ENCODE data around the gene PRSS56.
"Not testable (repeated sequence)": the region's sequence is repeated elsewhere in the genome, so short reads cannot be mapped to it uniquely, and the experiment has no call there.

The PRSS56 gene

DNA sequence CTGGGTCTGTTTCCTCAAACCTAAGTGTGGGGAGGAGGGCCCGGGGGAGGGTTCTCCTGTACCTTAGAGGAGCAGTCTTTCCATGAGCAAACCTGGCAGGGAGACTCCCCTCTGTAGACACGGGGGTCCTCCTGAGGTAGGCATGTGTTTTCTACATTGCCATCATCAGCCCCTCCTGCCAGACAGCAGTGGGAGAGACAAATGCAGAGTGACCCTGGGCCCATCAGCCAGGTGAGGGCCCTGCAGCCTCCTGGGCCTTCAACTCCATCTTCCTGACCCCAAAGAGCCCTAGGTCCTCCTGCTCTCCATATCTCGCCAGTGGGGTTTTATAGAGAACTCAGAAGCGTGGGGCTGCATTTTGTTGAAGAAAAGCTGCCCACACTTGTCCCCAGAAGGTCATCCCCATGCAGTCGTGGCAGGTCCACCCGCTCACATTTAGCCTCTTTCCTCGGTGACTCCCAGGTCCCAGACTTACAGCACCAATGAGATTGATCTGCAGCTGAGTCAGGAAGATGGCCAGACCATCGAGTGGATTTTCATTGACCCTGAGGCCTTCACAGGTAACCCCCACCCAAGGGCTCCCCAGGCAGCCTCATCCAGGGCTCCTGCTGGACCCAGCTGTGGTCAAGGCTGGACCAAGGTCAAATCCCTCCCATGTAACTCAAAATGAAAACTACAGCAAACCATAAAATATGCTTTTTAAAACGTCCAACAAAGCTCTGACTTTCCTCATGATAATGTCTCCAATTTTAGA is 21.9 kb downstream of the PRSS56 start:
- DNase-seq (ENCODE audit: low spot score) = no peak

DNA sequence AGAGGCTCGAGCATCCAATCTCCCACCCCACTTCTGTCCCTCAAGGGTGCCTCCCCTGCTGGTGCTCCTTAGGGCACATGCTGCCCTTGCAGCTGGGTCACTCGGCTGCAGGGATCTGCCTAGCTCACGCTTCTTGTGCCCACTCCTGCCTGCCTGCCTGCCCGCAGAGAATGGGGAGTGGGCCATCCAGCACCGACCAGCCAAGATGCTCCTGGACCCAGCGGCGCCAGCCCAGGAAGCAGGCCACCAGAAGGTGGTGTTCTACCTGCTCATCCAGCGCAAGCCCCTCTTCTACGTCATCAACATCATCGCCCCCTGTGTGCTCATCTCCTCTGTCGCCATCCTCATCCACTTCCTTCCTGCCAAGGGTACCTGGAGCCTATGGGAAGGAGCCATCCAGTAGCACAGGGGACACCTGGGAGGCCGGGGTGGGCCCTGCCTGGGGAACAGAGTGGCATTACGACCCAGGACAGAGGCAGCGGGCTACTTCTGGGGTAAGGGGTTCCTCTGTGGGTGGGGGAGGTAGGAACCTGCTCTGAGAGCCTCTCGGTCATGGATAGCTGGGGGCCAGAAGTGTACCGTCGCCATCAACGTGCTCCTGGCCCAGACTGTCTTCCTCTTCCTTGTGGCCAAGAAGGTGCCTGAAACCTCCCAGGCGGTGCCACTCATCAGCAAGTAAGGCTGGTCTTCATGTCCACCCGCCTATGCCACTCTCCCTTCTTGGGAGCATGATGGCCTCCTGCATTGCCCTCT is 22.7 kb downstream of the PRSS56 start:
- no peak for DNase-seq (ENCODE audit: low spot score)

DNA sequence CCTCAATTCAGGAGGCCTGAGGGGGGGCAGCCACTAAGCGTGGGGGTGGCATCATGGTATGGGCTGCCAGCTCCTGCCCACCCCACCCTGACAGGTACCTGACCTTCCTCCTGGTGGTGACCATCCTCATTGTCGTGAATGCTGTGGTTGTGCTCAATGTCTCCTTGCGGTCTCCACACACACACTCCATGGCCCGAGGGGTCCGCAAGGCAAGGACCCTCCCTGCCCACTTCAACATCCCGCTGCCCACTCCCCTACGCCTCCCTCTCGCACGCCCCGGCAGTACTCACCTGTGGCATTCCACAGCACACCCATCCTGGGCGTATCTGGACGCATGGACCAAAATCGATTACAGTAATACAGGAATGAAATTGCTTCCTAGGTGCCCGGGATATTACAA is 23.3 kb downstream of the PRSS56 start:
- DNase-seq (ENCODE audit: low spot score) = no peak

DNA sequence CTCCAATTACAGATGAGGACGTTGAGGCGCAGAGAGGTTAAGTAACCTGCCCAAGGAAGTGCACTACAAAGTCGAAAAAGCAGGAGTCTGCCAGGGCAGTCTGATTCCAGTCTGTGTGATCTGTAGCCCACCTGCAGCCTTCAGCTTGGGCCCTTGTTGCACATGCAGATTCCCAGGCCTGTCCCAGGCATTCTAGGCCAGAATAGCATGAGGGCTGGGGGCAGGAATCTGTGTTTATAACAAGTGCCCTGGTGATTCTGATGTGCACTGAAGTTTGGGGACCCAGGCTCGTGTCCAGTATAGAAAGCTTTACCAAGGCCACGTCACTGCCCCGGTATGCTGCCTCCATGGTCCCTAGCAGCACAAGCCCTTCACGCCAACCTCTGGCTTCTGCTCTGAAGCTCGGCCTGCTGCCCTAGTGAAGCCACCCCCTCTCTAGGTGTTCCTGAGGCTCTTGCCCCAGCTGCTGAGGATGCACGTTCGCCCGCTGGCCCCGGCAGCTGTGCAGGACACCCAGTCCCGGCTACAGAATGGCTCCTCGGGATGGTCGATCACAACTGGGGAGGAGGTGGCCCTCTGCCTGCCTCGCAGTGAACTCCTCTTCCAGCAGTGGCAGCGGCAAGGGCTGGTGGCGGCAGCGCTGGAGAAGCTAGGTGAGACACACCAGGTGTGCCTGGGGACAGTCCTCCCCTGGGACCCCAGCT is 23.9 kb downstream of the PRSS56 start:
- no peak for DNase-seq (ENCODE audit: low spot score)

DNA sequence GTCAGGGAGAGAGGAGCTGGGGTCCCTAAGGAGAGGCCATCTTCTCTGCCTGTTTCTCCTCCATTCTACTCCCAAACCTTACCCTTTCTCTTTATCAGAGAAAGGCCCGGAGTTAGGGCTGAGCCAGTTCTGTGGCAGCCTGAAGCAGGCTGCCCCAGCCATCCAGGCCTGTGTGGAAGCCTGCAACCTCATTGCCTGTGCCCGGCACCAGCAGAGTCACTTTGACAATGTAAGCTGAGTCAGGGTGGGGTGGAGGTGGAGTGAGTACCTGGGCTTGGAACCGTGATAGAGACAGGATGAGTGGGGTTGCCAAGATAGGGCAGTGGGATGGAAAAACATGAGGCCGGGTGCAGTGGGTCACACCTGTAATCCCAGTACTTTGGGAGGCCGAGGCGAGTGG is 24.5 kb downstream of the PRSS56 start:
- no peak for DNase-seq (ENCODE audit: low spot score)

DNA sequence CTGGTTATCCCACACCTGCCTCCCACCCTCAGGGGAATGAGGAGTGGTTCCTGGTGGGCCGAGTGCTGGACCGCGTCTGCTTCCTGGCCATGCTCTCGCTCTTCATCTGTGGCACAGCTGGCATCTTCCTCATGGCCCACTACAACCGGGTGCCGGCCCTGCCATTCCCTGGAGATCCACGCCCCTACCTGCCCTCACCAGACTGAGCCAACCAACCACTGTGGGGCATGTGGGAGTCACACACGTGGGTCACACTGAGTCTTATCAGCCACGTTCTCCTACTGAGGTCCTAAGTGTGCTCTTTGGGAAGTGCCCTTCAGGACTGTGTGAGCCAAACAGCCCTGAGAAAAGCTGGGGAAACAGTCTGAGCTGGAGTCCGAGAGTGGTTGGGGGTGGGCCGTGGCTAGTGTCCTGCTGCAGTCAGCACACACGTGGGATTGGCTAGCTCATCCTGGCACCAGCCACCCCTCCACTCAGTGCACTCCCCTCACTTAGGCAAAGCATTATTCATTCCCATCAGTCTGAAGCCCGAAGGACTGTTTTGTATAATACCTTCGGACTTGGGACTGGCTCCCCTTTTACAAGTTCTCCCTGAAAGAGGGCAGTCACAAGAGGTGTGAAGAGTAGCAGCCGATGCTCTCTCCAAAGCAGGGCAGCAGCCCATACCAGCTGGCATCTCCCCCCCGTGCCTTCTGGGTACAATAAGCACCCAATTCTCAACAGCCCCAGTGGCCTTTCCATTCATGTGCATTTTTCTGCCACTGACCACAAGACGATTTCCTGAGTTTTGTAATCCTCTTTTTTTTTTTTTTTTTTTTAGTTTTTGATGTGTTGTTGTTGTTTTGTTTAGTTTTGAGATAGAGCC is 25.6 kb downstream of the PRSS56 start:
- DNase-seq (ENCODE audit: low spot score) = no peak

DNA sequence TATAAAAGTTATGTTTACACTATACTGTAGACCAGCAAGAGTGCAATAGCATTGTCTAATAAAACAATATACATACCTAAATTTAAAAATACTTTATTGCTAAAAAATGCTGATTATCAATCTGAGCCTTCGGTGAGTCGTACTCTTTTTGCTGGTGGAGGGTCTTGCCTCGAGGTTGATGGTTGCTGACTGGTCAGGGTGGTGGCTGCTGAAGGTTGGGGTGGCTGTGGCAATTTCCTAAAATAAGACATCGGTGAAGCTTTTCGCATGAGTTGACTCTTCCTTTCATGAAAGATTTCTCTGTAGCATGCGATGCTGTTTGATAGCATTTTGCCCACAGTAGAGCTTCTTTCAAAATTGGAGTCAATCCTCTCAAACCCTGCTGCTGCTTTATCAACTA is 27.8 kb downstream of the PRSS56 start:
- DNase-seq (ENCODE audit: low spot score) = no peak

DNA sequence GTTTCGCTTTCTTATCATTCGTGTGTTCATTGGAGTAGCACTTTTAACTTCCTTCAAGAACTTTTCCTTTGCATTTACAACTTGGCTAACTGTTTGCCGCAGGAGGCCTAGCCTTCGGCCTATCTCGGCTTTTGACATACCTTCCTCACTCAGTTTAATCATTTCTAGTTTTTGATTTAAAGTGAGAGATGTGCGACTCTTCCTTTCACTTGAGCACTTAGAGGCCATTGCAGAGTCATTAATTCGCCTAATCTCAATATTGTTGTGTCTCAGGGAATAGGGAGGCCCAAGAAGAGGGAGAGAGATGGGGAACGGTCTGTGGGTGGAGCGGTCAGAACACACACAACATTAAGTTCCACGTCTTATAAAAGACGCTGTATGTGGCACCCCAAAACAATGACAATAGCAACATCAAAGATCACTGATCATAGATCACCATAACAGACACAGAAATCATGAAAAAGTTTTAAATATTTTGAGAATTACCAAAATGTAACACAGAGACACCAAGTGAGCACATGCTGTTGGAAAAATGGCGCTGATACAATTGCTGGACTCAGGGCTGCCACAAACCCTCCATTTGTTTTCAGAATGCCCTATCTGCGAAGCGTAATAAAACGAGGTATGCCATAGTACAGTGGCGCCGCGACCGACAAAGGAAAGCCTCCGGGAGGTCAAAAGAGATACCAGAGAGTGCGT is 29.6 kb downstream of the PRSS56 start:
- DNase-seq (ENCODE audit: low spot score) = peak; percentile 15

DNA sequence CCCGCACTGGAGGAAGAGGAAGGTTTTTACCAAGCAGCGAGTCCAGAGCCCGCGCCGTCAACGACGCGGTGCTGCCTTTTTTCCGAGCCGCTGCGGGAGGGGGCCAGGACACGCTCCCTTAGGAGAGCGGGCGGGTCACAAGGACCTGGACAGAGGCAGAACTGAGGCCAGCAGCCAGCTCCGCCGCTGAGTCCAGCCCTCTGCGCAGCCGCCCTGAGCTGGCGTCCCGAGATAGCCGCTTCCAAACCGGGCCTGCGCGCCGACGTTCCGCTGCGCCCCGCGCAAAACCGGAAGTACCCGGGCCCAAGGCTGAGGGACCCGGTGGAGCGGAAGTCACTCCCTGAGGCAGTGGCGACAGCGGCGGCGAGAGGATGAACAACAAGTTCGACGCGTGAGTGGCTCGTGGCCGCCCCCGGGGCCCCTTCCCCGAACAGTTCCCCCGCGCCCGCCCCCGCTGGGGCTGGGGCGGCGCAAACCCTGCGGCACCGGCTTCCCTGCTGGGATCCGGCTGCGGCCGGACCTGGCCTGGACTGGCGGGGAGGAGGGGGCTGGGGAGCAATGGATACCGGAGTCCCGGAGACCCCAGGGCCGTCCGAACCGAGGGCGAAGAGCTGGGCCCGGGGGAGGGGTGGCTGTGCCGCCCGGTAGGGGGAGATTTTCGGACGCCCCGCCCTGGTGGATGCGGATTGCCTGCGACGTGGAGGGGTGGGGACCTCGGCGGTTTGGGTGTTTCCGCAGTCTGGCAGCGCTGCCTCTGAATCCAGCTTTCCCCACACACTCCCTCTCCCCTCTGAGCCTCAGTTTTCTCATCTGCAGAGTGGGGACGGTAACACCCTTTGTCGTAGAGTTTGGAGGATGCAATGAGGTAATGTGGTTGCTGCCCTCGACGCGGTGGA is 30.4 kb downstream of the PRSS56 start, which contains the start of the genes EIF4E2 and TIGD1:
Gene EIF4E2 (plus strand): TSS at position 336 of the 896 bp plus-strand sequence. CDS start 36 bp downstream, at position 372.
Gene TIGD1 (minus strand): TSS at position 204 of the 896 bp plus-strand sequence. CDS start 675 bp downstream, outside the sequence.
- DNase-seq (ENCODE audit: low spot score) = peak; percentile 94

DNA sequence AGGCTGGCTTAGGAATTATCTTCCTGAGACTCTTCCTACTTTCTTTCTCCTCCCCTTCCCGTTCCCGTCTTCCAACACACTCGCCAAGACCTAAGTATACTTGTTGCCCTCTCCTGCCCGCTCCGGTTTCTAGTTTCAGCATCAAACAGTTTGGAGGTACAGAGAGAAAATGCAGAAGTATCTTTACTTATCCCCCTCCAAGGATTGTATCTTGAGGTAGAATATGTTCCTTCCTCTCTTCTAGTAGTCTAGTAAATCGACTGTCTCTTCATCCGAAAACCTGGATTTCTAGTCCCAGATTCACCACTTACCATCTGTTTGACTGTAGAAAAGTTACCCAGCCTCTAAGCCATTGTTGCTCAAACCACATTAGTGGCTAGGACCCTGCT is 31.1 kb downstream of the PRSS56 start:
- no peak for DNase-seq (ENCODE audit: low spot score)

DNA sequence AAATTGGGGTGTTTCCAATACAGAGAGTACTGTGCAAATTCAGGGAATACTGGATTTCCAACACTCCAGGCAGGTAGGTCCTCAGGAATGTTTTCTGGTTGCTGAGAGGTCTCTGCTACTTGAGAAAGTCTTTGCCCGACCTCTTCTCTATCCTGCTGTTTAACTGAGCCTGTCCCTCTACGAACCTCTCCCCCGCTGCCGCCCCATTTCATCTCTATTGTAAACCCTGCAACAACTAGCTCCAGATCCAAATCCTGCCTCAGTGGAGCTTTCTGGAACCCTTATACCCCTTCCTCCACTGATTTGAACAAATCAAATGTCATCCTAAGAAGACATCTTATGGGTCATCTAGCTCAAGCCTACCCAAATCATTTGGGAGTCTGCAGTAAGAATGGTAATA is 31.6 kb downstream of the PRSS56 start:
- DNase-seq (ENCODE audit: low spot score) = no peak

DNA sequence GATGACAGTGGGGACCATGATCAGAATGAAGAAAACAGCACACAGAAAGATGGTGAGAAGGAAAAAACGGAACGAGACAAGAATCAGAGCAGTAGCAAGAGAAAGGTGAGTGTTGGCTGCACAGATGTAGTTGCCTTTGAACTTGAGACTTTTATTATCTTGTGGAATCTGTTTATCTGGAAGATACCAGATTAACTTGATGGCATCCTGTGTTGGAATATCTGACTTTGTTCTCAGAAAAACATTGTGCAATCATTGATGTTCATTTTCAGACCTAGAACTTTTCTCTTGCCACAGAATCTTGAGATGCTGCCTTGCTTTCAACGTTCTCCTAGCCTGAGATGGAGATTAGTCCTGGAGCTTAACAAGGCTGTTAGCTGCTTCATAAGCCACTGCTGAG is 36.2 kb downstream of the PRSS56 start:
- DNase-seq (ENCODE audit: low spot score) = no peak

DNA sequence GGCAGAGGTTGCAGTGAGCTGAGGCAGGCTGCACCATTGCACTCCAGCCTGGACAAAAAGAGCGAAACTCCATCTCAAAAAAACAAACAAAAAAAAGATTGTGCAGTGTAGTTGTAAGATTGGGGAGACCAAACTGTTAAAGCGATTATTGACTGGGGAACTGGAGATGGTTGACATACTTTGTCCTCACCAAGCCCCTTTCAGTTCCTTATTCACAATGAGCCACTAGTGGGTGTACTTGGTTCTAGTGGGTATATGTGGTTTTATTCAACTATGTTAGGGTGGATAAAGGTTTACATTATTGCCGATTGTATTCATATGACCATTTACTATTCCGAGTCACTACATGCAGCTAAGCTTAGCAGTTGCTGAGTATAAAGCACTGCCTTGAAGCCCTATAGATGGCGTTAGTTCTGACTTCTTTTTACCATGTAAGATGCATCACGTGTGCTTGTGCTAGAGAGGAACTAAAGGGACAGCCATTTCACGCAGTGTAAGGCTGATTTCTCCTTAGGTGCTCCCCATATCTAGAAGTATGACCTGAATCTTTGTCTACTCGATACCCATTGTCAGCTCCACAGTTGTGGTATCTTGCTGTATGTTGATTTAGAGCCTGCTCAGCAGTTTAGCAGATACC is 42.4 kb downstream of the PRSS56 start:
- DNase-seq (ENCODE audit: low spot score) = no peak

DNA sequence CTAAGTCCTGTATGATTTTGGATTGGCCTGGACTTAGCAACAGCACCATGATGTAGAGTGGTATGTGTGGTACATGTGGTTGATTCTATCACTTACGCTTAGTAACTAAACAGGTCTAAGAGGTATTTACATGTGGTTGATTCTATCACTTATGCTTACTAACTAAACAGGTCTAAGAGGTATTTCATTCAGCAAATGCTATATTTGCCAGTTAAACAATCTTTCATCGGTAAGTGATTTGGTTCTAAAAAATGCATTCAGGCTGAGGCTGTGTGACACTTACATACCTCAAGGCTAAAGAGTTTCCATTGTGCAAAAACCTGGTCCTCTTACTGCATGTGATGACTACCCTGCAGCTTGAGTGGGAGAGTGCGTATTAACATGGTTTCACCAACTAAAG is 43.4 kb downstream of the PRSS56 start:
- no peak for DNase-seq (ENCODE audit: low spot score)

DNA sequence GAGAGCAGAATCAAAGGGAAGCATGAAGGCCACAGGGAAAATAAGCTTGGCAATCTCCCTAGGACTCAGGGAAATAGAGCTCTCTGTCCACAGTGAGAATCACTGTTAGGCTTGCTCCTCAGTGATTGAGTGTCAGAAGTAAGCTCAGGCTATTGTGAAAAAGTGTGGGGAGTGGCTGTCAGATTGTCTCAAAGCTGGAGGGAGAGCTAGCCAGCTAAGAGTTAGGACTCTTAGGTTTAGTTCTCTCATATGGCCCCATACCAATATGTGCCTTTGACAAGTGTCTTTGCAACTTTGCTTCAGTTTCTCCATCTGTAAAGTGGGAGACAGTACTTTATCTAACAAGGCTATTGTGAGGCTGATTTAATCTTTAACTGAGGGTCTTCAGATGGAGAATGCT is 47.5 kb downstream of the PRSS56 start:
- no peak for DNase-seq (ENCODE audit: low spot score)

DNA sequence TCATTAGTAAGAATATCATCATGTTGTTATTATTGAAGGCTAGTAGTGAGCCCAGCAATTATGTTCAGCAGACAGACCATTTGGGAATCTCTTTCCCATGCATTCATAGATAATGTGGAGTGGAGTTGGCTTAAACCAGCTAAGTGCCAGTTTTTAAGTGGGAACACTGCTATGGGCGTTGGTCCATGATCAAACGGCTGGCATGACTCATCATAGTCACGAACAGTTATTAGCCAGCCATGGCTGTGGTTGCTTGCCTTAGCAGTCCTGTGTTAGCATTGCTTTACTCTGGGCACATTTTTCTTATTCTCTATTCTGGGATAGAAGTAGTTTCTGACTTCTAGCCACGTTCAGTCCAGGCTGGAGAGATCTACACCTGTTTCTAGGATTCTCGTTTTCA is 48.0 kb downstream of the PRSS56 start:
- DNase-seq (ENCODE audit: low spot score) = no peak

DNA sequence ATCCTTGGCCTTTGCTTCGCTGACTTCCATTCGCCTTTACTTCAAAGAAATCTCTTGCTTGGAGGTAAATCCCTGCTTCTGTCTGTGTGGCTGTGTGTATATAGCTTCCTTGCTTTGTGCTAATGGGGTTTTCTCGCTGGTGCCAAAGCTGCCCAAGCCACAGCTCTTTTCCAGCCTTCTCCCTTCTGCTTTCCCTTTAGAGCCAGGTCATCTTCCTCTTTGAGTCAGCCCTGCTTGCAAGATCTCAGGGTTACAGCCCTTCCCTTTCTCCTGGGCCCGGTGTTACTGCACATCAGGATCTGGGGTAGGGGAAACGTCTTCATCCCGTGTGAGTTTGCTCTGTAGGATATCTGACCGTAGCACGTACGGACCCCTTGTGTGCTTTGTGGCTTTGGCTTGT is 49.4 kb downstream of the PRSS56 start:
- DNase-seq (ENCODE audit: low spot score) = no peak

DNA sequence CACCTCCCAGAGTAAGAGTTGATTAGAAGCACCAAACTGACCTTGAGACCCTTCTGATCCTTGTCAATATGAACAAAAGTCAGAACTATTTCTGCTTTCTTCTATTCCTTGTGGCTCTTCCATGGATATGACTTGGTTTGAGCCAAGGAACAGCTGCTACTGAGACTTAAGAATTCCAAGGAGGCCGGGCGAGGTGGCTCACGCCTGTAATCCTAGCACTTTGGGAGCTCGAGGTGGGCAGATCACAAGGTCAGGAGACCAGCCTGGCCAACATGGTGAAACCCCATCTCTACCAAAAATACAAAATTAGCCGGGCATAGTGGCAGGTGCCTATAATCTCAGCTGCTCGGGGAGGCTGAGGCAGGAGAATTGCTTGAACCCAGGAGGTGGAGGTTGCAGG is 50.3 kb downstream of the PRSS56 start:
- DNase-seq (ENCODE audit: low spot score) = not testable (repeated sequence)

DNA sequence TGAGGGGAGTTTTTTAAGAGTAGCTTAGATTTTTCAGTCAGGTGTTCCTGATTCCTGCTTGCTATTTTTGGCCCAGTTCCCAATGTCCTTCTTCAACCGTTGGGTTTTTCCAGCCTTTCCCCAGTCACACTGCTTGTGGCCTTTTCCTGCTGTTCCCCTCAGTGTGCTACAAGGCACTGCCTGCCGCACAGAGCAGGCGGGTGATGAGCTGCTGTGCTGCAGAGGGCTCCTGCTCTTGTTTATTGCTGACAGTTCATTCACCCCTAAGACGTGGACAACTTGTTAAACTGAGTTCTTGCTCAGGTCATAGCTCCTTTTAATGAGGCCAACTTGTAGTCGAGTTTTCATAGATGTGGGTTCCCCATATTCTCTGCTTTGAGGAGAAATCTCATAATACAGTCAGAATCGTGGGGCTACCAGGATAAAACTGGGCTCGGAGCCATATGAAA is 50.9 kb downstream of the PRSS56 start:
- DNase-seq (ENCODE audit: low spot score) = no peak

DNA sequence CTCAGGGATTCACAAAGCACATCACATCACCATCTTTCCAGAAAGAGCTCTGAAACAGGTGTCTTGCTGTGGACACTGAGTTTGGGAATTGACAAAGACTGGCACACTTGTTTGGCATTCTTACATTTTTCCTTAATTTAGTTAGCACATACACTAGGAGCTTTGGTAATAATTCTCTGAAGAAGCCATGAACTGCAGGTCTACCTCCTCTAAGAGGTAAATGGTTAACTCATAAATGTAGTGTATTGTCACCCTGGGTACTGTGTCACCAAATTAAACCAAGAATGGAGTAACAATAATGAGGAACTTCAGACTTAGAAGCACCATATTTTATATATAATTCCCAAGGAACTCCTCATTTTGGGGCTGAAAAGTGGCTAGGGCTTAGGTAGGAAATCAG is 52.9 kb downstream of the PRSS56 start:
- no peak for DNase-seq (ENCODE audit: low spot score)

Data from activated CD4-positive, alpha-beta T cell treated with anti-CD3 and anti-CD28 coated beads, Interleukin-2, Interleukin-4, amounts not matched to agents 100 ng/mL and 50 ng/mL, durations not matched to agents 16 hours and 8 hours (primary cell).